ENCODE data around the gene VEZT.
"Not testable (repeated sequence)": the region's sequence is repeated elsewhere in the genome, so short reads cannot be mapped to it uniquely, and the experiment has no call there.

The VEZT gene

DNA sequence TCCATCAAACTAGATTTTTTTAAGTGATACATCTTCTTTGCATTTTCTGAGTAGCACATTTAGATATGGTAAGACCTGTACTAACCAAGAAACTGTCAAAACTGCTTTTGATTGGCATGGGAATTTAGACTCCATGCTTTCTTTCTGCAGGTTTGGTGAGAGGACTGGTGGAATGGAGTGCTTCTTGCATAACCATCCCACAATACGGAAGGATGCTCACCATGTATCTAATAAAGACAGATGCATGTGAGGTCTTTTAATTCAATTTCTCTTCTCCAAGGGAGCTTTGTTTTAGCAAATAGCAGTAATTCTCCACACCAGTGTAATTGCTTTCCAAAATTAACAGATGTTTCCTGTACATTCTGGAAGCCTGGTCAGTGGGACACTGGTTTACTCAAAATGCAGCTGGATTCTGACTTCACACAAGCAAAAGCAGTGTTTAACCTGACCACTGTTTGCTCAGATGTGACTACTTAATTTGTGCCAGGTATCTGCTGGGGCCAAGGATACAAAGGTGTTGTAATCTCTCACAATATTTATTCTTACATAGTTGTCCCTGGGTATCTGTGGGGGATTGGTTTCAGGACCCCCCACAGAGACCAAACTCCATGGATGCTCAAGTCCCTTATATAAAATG is 26.4 kb upstream of the VEZT start:
- no peaks in the 10 kb centered on the region for H3K9me3 Mint-ChIP-seq
- H3K4me1 Mint-ChIP-seq (ENCODE audit: low read depth in 2 of 2), result no peaks in the 10 kb centered on the region
- ATAC-seq (replicated peaks) (no peak), DNase-seq (no peak)
- H3K27me3 Mint-ChIP-seq, result peaks cover 0 to 15% of the 10 kb centered on the region in 2 donors
- H3K27ac Mint-ChIP-seq, result no peak overlapping the region
- H3K4me3 Mint-ChIP-seq, result no peak overlapping the region
- H3K36me3 Mint-ChIP-seq (ENCODE audit: insufficient read depth), result peaks cover 3% of the 10 kb centered on the region

DNA sequence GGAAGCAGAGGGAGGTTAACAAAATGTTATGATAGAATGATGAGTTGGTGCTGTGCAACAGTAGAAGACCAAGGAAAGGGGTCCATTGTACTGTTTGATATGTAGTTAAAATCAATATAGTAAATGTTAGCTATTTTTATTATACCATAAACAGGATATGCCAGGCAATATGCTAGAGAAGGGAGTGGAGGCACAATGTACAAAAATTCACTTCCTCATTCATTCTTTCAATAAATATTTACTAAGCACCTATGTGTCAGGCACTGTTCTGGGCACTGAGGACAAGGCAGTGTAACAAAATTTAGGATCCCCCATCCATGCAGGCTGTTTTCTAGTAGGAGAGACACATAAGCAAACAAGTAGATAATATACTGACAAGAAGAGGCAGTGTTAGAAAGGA is 25.3 kb upstream of the VEZT start:
- H3K4me3 Mint-ChIP-seq, result no peak overlapping the region
- no peaks in the 10 kb centered on the region for H3K9me3 Mint-ChIP-seq
- no peak overlapping the region for H3K27ac Mint-ChIP-seq
- DNase-seq (no peak), ATAC-seq (replicated peaks) (no peak)
- peaks cover 3% of the 10 kb centered on the region for H3K36me3 Mint-ChIP-seq (ENCODE audit: insufficient read depth)
- H3K4me1 Mint-ChIP-seq (ENCODE audit: low read depth in 2 of 2), result no peaks in the 10 kb centered on the region
- peaks cover 0 to 15% of the 10 kb centered on the region in 2 donors for H3K27me3 Mint-ChIP-seq

DNA sequence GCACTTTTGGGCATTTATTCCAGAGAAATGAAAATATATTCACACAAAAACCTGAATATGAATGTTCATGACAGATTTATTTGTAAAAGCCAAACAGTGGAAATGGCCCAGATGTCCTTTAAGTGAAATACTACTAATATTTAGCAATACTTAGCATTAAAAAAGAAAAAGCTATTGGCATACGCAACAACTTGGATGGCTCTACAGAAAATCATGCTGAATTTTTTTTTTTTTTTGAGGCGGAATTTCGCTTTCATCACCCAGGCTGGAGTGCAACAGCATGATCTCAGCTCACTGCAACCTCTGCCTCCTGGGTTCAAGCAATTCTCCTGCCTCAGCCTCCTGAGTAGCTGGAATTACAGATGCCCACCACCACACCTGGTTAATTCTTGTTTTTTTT is 24.5 kb upstream of the VEZT start:
- DNase-seq, result no peak
- H3K27me3 Mint-ChIP-seq, result peaks cover 0 to 15% of the 10 kb centered on the region in 2 donors
- no peak for ATAC-seq (replicated peaks)
- H3K4me1 Mint-ChIP-seq (ENCODE audit: low read depth in 2 of 2), result no peaks in the 10 kb centered on the region
- no peaks in the 10 kb centered on the region for H3K9me3 Mint-ChIP-seq
- no peak overlapping the region for H3K27ac Mint-ChIP-seq
- H3K4me3 Mint-ChIP-seq, result no peak overlapping the region
- H3K36me3 Mint-ChIP-seq (ENCODE audit: insufficient read depth), result peaks cover 3% of the 10 kb centered on the region

DNA sequence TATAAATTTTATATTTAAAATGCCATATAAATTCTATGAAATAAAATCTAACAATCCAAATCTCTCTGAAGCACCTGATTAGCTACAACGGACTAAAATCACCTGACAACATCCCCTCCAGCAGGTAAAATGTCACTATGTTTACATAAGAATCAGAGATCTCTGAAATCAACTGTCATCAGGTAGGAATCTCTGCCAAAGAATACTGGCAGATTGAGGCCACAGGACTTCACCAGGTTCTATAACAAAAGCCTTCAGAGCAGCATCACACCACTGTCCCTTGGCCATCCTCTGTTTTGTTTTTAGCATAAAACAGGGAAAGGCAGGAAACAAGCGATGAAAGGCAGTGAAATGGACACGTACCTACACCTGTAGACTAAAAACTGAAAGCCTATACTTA is 22.5 kb upstream of the VEZT start:
- no peak for ATAC-seq (replicated peaks)
- H3K9me3 Mint-ChIP-seq, result no peaks in the 10 kb centered on the region

DNA sequence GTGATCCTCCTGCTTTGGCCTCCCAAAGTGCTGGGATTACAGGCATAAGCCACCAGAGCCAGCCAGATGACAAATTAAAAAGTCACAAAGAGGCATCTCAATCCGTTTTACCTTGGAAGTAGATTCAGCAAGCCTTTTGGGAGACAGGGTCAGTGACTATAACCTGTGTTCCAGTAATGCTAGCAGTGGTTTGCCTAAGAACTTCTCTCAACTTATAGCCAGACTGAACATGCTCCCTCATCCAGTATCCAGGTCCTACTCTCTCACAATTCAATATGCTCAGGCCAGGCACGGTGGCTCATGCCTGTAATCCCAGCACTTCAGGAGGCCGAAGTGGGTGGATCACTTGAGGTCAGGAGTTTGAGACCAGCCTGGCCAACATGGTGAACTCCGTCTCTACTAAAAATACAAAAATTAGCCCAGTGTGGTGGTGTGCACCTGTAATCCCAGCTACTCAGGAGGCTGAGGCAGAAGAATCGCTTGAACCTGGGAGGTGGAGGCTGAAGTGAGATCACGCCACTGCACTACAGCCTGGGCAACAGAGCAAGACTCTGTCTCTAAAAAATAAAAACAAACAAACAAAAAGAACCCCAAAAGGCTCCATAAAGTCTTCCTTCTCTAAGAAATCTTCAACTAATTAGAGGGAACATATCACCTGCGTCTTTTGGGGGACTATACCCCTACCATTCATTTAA is 20.6 kb upstream of the VEZT start:
- not testable (repeated sequence) for H3K27ac Mint-ChIP-seq; H3K4me3 Mint-ChIP-seq; H3K36me3 Mint-ChIP-seq (ENCODE audit: insufficient read depth); H3K9me3 Mint-ChIP-seq; ATAC-seq (replicated peaks); DNase-seq; H3K4me1 Mint-ChIP-seq (ENCODE audit: low read depth in 2 of 2)
- peaks cover 9 to 15% of the 10 kb centered on the region in 2 donors for H3K27me3 Mint-ChIP-seq

More for the DNA sequence above, 22.5 kb upstream of the VEZT start:
- no peak overlapping the region for H3K27ac Mint-ChIP-seq
- DNase-seq, result no peak
- no peaks in the 10 kb centered on the region for H3K4me1 Mint-ChIP-seq (ENCODE audit: low read depth in 2 of 2)
- peaks cover 3% of the 10 kb centered on the region for H3K36me3 Mint-ChIP-seq (ENCODE audit: insufficient read depth)
- peaks cover 0 to 15% of the 10 kb centered on the region in 2 donors for H3K27me3 Mint-ChIP-seq
- H3K4me3 Mint-ChIP-seq, result no peak overlapping the region

DNA sequence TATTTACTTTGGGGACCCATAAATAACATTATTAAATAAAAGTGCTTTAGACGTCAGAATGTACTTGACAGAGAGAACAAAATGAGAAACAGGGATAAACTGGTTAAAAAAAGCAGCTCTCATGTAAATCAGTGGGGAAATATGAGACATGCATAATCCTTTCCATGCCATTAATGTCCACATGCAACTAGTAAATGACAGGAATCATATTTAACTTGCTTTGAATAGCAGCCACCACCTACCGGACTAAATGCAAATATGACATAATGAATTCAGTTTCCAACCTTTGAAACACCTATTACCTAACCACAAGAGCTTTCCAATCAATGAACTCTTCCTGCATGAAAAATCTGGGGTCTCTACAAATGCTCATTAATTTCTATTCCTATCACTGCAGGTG is 20.0 kb upstream of the VEZT start:
- Mint-ChIP-seq H3K36me3 (ENCODE audit: insufficient read depth) (no peaks in the 10 kb centered on the region), H3K27me3 (peaks cover 9 to 10% of the 10 kb centered on the region in 2 donors), H3K4me3 (no peak overlapping the region), H3K4me1 (ENCODE audit: low read depth in 2 of 2) (no peaks in the 10 kb centered on the region), H3K9me3 (no peaks in the 10 kb centered on the region), H3K27ac (no peak overlapping the region)
- DNase-seq, result no peak
- ATAC-seq (replicated peaks), result no peak

DNA sequence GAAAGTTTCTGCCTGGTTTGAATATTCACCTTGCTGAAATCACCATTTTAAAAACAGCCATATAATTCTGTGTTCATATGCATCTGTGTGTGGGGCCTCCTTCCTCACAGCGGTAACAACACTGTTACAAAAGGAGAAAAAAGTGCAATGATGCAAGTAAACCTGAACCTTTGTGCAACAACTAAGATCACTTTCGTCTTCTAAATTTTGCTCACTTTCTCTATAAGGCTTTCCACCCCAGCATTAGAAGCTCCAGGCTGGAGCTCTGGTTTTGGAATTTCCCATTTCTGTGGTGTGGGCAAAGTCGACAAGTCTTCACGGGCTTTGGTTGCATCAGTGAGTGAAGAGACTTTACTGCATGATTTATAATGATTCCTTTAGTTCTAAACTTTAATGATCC is 18.7 kb upstream of the VEZT start:
- ATAC-seq (replicated peaks) (no peak), DNase-seq (no peak)
- no peaks in the 10 kb centered on the region for H3K4me1 Mint-ChIP-seq (ENCODE audit: low read depth in 2 of 2)
- no peak overlapping the region for H3K27ac Mint-ChIP-seq
- H3K36me3 Mint-ChIP-seq (ENCODE audit: insufficient read depth), result no peaks in the 10 kb centered on the region
- peaks cover 8 to 9% of the 10 kb centered on the region in 2 donors for H3K27me3 Mint-ChIP-seq
- H3K4me3 Mint-ChIP-seq, result no peak overlapping the region
- H3K9me3 Mint-ChIP-seq, result no peaks in the 10 kb centered on the region

DNA sequence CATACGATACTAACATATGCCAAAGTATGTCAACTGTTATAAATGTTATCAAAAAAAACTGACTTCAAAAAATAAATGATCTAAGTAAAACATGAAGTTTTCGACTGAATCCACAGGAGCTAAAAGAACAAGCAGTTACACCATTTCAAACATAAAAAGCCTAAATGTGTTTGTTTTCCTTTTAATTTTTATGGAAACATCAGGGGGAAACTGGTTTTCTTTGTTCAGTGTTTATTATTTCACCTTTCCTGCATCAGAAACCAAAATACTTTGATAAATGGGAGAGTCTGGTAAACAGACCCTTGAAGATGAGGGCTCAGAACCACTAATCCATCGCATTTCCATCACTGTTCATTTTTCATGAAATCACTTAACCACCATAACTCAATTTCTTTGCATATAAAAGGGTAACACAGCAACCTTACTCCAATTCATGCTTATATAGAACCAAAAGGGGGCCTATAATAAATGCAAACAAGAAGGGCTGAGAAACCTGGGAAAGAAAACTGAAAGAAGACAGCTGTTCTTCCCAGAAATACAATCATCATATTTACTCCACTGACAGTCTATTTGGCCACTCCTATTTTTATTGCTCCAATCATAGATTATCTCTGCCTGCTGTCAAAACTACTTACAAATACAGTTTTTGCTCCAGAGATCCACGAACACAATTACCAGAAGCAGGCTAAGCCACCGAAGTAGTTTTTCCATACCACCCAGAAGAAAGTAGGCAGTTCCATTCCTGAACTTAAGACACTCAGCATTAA is 17.3 kb upstream of the VEZT start:
- no peak overlapping the region for H3K27ac Mint-ChIP-seq
- no peaks in the 10 kb centered on the region for H3K9me3 Mint-ChIP-seq
- DNase-seq (no peak), ATAC-seq (replicated peaks) (no peak)
- no peak overlapping the region for H3K4me3 Mint-ChIP-seq
- no peaks in the 10 kb centered on the region for H3K4me1 Mint-ChIP-seq (ENCODE audit: low read depth in 2 of 2)
- peaks cover under 1 to 9% of the 10 kb centered on the region in 2 donors for H3K27me3 Mint-ChIP-seq
- no peaks in the 10 kb centered on the region for H3K36me3 Mint-ChIP-seq (ENCODE audit: insufficient read depth)

DNA sequence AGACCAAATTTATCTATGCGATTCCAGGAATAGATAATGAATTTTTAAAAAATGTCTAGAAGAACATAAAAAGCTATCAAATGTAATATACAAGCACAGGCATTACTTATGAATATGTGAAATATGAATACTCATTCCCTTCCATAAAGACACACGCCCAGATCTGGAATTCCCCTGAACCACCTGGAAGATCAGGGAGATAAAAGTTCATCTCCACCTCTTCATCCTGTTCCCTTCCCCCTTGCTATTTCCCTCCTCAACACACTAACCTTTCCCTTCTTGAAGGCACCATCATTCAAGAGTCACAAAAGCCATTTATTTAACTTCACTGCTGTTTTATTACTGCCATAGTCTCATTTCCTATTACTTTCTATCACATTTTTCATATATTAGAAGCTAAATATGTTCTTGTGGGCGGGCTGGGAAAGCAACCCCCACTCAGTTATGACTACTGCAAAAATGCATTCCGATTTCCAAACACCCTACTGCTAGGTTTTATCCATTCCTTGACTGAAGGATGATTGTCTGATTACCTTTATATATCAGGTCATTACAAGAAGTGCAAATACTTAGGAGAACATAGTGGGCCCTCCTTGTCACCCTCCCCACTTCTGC is 16.4 kb upstream of the VEZT start:
- no peak for ATAC-seq (replicated peaks)
- Mint-ChIP-seq H3K27ac (no peak overlapping the region), H3K27me3 (peaks cover 0 to 9% of the 10 kb centered on the region in 2 donors), H3K4me3 (no peak overlapping the region), H3K36me3 (ENCODE audit: insufficient read depth) (no peaks in the 10 kb centered on the region), H3K4me1 (ENCODE audit: low read depth in 2 of 2) (no peaks in the 10 kb centered on the region), H3K9me3 (no peaks in the 10 kb centered on the region)
- DNase-seq, result no peak

DNA sequence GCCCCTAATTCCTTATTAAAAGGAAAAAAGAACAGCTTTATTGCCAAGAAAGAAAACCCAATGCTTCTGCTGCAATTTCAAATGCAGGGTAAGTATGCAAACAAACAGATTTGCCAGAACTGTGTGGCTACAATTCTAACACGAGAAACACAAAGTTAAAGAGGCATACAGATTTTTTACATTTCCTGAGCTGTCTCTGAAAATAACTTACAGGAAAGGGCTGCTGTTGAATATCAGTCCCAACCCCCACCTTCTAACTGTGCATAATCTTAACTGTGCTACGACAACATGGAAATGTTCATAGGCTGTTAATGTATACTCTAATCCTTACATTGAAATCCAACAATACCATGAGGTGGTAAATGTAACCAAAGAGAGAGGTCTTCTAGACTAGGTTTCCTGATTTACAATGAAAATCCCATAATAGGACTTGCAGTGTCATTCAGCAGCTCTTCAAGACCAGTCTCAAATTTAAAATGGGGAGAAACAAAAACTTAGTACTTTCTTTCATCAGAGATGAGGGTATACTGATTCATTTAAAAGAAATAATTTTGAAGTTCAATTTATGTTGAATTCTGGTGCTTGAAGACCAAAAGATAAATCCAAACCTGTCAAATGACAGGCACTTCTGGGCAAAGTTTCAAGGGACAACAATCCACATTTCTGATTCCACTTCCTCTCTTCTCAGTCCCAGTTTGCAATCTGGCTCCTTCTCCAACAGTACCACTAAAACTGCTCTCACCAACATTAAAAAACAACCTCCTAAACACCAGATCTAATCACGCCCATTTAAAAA is 14.7 kb upstream of the VEZT start:
- Mint-ChIP-seq H3K9me3 (no peaks in the 10 kb centered on the region), H3K4me1 (ENCODE audit: low read depth in 2 of 2) (no peaks in the 10 kb centered on the region), H3K4me3 (no peak overlapping the region), H3K27me3 (peaks cover 0 to 9% of the 10 kb centered on the region in 2 donors), H3K36me3 (ENCODE audit: insufficient read depth) (no peaks in the 10 kb centered on the region), H3K27ac (no peak overlapping the region)
- DNase-seq, result no peak
- ATAC-seq (replicated peaks), result no peak

DNA sequence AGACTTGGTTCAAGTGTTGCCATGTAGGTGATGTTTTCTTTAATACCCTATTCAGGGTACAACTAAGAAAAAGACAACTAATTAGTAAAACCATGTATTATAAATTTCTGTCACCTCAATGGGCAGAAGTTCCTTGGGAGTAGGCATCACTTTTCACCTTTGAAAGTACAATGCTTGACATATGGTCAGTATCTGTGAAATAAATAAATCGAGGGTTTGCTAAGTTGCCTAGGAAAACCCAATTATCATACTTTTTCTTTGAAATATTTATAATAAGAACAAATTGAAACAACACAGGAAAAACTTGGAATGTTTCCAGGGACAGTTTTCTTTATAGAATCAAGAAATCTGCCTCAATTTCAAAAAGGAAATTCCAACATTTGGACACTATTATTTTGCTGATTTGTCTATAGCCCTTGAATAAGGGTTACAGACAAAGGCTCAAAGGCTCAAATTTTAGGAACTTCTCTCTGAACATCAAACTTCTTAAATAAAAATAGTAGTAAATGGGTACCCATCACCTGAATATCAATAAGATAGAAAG is 14.0 kb upstream of the VEZT start:
- Mint-ChIP-seq H3K27ac (no peak overlapping the region), H3K27me3 (peaks cover 0 to 9% of the 10 kb centered on the region in 2 donors), H3K9me3 (no peaks in the 10 kb centered on the region), H3K36me3 (ENCODE audit: insufficient read depth) (no peaks in the 10 kb centered on the region), H3K4me1 (ENCODE audit: low read depth in 2 of 2) (no peaks in the 10 kb centered on the region), H3K4me3 (no peak overlapping the region)
- ATAC-seq (replicated peaks), result no peak
- DNase-seq, result no peak

DNA sequence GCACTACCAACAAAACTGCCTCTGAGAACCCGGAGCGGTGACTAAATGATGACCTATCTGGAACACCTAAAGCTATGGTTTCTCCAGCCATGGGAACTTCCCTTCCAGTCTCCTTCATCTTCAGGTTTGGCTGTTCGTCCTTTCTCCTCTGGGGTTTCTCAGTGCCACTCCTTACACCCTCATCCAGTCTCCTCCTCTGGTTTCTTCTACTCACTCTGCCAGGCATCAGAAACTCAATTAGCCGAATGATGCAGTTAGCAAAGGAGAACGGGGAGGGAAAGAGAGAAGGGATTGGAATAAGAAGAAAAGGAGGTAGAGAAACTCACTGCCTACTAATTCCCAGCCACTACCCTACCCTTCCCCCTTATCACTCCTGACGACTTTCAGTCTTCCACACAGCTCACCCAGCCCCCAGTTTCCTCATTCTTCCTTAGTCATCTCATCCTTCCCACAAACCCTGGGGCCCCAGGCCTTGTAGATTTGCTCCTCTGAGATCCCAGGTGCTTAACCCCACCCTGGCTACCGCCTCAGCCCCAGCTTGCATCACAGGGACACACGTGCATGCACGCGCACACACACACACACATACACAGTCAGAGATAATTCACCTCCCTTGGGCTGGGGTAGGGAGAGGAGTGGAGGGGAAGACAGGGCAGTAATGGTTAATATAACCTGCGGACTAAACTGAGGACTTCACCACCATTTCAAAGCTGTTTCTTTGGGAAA is 13.3 kb upstream of the VEZT start:
- Mint-ChIP-seq H3K36me3 (ENCODE audit: insufficient read depth) (no peaks in the 10 kb centered on the region), H3K9me3 (no peaks in the 10 kb centered on the region), H3K4me1 (ENCODE audit: low read depth in 2 of 2) (no peaks in the 10 kb centered on the region), H3K27me3 (peaks cover 0 to 9% of the 10 kb centered on the region in 2 donors), H3K27ac (no peak overlapping the region), H3K4me3 (no peak overlapping the region)
- DNase-seq, result no peak
- ATAC-seq (replicated peaks), result no peak

All from effector memory CD8-positive, alpha-beta T cell (primary cell).